Middle frontal gyrus (tissue), 1 donor: ENCODE measurements around the gene ZBED2.
"Not testable (repeated sequence)": the region's sequence is repeated elsewhere in the genome, so short reads cannot be mapped to it uniquely, and the experiment has no call there.

Source experiments
- DNase-seq: peaks from one replicate; pipeline ENCODE4 v3.0.0-alpha.2; 2015; ENCODE audit warnings: low spot score; ENCODE audit errors: extremely low spot score

The ZBED2 gene, protein sequence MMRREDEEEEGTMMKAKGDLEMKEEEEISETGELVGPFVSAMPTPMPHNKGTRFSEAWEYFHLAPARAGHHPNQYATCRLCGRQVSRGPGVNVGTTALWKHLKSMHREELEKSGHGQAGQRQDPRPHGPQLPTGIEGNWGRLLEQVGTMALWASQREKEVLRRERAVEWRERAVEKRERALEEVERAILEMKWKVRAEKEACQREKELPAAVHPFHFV

DNA sequence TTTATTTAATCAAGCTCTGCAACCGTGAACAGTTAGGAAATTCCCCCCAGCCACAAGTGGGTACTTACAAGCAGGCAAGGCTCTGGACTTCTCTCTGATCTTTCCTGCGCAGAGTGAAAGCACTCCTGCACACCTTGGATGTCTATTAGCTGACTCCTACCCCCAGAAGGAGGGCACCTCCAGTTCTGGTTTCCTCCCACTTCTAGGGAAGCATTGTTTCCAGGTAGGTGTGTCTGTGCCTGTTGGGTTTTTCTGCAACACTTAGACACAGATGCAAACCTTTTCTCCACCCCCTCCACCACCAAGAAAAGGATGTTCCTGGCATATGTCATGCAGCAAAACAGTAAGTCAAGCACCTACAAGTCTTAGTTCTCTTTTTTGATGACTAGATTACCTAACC, at the start of gene ZBED2:
ZBED2 (minus strand) TSS at position 115 of the 400 bp plus-strand sequence. CDS start 1,145 bp downstream, outside the sequence.
- no peak for DNase-seq

DNA sequence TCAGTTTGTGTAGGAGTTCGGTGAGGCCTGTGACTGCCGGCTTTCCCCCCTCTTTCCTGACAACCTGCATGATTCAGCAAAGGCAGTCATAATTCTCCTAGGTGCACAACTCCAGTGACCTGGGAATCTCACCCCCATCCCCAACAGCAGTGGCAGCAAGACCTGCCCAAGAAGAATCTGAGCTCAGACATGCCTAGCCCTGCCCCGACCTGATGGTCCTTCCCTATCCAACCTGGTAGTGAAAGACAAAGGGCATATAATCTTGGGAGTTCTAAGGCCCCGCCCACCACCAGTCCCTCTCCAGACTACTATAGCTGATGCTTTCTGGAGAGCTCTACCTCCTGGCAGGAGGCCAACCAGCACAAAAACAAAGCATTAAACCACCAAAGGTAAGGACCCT, 44.2 kb upstream of the ZBED2 start:
- DNase-seq, result no peak

DNA sequence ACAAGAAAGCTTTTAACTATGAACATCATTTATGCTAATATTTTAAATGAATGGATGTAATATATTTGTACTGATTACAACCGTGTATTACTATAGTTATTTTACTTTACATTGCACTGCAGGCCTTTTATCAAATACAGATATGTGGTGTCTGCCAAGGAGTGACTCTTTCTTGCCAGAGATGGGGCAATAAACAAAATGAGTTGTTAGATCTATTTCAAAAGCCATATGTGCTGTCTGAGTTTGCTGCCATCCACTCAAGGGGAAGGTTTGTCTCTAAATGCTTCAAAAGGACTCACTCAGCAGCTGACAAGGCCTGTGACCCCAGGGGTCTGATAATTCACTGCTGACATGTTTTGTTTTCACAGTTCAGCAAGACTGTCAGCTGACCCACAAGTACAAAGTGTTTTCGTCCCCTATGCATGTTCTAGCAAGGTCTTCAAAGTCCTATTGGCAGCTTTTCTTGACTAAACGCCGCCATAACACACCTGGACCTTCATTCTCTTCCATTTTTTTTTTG, 41.3 kb upstream of the ZBED2 start:
- no peak for DNase-seq

DNA sequence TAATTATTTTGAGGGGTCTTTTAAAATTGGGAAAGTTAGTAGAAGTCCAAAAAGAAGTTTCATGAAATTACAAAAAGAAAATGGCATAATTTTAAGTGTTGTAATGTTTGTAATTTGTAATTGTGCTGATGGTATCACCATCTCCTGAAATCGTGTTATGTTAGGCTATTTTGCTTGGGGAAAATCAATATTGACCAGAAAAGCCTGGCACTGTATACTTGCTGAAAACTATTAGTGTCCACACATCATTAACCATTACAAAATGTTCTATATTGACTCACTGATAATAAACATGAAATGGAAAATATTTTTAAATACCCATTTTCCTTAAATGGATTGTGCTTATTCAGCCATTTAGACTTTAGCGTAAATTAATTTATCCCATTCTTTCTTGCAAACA, 40.3 kb upstream of the ZBED2 start:
- no peak for DNase-seq

DNA sequence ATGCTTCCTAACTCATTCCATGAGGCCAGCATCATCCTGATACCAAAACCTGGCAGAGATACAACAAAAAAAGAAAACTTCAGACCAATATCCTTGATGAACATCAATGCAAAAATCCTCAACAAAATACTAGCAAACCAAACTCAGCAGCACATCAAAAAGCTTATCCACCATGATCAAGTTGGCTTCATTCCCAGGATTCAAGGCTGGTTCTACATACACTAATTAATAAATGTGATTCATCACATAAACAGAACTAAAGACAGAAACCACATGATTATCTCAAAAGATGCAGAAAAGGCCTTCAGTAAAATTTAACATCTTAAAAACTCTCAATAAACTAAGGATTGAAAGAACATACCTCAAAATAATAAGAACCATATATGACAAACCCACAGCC, 35.5 kb upstream of the ZBED2 start:
- not testable (repeated sequence) for DNase-seq

DNA sequence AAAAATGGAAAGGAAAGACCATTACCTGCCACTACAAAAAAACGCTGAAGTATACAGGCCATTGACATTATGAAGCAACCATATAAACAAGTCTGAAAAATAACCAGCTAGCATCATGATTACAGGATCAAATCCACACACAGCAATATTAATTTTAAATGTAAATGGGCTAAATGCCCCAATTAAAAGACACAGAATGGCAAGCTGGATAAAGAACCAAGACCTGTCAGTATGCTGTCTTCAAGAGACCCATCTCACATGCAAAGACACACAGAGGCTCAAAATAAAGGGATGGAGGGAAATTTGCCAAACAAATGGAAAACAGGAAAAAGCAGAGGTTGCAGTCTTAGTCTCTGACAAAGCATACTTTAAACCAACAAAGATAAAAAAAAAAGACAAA, 33.9 kb upstream of the ZBED2 start:
- not testable (repeated sequence) for DNase-seq

DNA sequence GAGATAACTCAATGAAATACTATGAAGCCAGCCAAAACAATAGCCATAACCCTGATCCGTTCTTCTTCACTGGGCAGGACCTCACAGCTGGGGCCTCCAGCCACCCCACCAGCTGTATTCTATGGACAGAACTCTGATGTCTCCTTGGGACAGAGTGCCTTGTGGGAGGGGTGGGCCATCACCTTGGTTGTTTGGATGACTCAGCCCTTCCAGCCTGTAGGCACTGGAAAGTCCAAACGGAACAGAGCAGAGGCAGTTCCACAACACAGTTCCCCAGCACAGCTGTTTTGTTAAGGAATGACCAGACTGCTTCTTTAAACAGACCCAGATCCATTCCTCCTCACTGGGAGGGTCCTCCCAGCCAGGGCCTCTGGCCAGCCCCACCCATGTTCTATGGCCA, 31.9 kb upstream of the ZBED2 start:
- DNase-seq, result no peak

DNA sequence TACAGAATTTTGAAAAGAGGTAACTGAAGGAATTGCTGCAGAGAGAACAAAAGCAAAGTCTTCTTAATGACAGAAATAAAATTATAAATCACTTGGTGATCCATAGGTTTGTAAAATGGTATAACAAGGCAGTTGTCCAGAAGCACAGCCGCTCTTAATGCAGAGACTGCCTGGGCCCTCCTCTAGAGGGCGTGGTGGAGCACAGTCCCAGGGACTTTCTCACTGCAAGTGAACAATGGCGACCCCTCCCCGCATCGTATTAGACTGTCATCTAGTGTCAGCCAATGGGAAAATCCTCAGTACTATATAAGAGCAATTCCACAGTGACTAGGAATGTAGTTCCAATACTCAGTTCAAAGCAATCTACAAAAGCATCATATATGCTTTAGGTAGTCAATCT, 26.4 kb upstream of the ZBED2 start:
- no peak for DNase-seq

DNA sequence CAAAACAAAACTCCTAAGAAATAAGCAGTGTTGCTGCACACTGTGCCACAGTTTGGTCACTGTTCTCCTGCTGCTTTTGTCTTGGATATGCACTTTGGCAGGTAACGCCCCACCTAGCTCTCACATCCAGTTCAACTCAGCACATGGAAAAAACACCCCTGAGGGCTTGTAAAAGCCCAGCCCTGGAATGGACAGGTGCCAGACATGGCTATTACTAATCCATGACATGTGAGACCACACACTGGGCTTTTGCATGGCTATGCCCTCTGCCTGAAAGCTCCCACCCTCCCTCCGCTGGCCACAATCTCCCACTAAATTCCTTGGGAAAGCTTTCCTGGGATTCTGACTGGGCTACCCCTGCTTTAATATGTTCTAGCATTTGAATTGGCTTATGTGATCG, 24.7 kb upstream of the ZBED2 start:
- DNase-seq, result no peak

DNA sequence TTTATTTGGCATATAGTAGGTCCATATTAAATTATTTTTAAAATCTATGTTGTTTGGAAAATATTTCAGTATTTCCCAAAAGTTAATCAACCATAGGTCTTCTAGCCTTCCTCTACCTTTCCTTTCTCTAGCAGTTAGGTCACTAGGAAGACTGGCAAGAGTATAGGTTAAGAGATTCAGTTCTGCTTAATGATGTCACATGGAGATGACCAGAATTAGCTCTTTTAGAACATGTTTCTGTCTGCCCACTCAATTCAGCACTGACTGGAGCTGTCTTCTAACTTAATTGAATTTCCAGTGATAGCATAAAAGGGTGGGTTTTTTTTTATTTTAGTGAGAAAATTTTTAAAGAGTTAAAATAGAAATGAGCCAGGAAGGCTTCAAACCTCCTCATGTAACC, 23.8 kb upstream of the ZBED2 start:
- no peak for DNase-seq

DNA sequence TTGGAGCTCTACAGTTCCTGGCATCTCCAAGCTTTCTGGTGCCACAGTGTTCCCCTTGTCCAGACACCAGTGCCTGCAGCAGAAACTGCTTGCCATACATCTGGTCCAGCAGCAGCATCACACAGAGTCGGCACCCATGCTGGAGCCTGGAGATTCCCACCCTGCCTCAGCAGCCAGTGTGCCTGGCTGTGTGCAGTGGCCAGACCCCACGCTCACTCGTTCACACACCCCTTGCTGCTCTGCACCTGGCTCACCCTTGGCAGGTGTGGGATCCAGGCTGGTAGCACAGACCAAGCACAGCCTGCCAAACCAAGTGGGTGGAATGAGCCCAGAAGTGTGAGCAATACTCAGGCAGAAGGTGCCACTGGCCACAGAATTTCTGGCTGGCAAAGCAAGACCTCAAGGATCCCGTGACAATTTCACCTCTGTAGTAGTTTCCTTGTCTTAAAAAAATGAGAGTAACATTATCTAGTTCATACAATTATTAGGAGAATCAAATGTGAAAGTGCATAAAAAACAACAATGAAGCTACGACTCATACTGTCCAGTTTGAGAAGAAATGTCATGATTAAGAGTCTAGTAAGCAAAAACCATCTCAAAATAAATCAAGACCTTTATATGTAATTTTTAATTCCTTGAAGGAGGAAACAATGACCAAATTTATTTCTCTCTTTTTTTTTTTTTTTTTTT, 22.9 kb upstream of the ZBED2 start:
- no peak for DNase-seq

DNA sequence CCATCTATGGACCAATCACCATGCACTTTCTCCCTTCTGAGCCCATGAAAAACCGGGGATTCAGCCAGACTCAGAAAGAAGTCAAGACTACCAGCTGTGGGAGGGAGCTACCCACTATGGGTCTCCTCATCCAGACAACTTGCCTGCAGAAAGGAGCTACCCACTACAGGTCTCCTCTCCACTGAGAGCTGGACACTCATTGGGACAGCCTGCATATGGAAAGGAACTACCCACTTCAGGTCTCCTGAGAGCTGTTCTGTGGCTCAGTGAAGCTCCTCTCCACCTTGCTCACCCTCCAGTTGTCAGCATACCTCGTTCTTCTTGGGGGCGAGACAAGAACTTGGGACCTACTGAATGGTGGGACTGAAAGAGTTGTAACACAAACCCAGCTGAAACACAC, 22.3 kb upstream of the ZBED2 start:
- DNase-seq, result no peak

DNA sequence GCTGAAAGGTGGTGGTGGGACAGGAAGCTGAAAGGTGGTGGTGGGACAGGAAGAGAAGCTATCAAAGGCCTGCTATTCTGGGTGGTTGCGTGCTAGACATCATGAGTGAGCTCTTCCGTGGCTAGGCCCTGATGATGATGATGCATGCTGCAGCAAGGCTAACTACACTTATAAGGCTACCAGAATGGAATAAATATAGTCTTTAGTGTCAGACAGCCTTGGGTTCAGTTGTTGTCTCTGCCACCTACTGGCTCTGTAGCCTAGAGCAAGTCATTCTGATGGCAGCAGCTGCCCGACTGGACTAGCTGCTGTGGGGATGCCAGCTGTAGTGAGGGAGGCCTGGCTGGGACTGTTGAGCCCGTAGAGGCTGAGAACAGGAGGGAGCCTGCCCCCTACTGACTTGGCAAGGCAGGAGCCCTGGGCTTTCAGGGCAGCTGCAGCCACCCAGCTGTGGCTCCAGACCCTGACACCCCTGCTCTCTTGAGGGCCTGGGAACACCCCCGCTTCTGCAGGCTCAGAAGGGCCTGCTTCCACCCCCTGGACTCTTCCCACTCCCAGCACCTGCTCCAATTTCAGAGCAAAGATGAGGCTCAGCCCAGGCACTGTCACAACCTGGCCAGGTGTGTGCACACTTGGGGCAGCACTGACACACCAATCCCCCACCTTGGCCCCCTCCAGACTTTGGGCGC, 21.4 kb upstream of the ZBED2 start:
- no peak for DNase-seq

DNA sequence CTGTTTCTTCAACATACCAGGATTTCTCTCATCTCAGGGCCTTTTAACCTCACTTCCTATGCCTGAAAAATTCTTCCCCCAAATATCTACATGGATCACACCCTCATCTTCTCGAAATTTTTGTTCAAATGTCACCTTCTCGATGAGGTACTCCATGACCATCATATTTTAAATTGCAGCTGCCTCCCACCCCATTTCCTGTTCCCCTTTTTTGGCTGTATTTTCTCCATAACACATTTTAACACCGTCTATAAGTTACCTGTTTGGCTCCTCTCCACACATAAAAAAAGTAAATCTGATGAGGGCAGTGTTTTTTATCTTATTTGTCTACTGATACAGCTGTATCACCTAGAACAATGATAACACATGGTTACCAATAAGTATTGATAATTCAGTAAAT, 20.7 kb upstream of the ZBED2 start:
- DNase-seq, result no peak

DNA sequence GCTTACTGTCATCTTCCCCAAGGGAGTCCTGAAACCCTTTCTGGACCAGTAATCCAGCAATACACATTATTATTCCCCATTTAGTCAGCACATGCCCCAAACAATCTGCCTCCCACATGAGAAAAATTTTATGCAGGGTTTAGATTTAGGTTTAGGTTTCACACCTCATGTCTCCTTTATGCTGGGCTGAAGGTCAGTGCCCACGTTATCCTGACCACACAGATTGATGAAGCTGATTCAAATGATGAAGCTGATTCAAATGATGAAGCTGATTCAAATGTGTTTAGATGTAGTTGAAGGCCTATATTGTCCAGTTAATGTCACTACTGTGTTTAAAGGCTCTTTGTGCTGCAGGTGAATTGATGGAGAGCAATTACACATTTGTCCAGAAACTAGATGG, 18.1 kb upstream of the ZBED2 start:
- DNase-seq, result no peak

DNA sequence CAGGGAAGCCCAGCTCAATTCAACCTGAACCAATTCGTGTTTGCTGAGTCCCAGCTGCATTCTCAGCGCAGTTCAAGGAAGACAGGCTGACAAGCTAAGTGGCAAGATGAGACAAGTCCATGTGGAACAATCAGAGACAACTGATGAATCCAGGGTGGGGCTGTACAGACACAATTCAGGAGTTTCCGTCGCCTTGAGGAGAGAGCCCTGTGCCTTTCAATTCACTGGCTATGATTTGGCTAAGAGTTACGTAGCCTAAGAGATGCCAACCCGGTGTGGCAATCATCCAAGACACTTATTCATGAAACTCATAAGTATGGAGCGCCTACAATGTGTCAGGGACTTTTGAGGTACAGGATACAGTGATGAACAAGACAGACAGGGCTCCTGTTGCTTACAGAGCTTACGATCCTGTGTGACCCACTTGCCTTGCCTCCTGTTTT, 15.5 kb upstream of the ZBED2 start:
- no peak for DNase-seq

DNA sequence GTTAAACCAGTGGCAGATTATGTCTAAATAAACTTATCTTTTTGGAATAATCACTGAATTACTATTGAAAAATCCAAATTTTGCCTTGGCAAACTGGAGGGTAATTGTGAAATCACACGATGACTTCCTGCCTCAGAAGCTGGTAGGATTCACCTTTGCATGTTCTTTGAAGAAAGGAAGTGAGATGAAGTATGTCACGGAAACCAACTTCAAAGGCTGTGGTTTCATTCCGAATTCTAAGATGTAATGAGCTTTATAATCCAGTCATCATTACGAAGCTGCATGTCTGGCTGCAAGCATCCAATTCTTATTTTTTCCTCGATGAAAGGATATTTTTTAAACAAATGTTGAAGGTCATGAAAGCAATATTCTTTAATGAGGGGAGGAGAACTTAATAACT, 15.0 kb upstream of the ZBED2 start:
- no peak for DNase-seq

DNA sequence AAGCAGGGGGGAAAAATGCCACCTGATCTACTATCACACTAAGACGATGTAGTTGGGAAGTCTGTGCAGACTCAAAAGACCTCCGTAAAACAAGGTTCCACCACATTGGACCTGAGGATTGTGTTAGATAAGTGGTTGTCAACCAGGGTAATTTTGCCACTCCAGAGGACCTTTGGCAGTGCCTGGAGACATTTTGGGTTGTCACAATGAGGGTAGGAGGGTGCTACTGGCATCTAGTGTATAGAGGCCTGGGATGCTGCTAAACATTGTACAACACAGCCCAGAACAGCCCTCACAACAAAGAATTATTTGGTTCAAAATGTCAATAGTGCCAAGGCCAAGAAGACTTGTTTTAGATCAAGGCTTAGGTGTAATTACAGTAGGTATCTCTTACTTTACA, 14.6 kb upstream of the ZBED2 start:
- no peak for DNase-seq

DNA sequence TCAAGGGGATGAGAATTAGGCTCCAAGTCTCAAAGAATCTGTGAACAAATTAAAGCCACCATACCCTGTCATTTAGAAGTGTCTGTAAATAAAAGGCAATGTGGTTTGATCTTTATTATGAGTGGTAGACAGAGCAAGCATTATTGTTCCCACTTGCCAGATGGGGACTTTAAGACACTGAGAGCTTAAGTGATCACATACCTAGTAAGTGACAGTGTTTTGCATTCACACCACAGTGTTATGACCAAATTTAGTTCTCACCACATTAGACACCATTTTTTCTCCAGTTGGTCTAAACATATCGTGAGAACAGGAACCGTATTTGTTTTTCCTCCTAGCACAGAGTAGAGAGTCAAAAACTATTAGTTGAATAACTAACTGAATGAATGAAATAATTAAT, 13.2 kb upstream of the ZBED2 start:
- no peak for DNase-seq

DNA sequence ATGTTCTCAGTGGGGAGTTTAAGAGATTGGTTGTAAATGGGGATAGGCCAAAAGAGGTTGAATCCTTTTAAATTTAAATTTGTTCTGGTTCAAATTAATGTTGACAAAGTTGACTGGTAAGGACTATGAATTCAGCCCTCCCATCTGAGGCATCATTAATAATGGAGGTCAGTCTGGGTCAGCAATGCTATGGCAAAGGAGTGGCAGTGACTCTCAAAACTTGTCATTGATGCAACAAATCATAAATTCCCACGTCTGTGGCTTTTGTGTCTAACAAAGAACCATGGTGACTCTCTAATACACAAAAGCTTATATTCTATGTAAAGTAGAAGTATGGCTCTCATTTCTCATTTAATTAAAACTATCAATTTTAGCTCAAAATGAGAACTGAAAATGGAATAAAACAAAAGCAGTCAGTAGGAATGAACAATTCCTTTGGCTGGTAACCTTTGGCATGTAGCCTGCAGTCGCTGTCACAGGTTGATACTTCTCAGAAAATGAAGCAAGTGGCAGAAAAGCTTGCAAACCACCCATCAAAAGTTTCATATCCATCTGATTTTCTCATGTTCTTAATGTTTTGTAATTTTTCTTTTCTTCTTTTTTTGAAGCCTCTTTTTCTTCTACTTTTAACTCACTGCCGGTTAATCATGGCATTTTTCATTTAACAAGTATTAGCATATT, 12.2 kb upstream of the ZBED2 start:
- no peak for DNase-seq

DNA sequence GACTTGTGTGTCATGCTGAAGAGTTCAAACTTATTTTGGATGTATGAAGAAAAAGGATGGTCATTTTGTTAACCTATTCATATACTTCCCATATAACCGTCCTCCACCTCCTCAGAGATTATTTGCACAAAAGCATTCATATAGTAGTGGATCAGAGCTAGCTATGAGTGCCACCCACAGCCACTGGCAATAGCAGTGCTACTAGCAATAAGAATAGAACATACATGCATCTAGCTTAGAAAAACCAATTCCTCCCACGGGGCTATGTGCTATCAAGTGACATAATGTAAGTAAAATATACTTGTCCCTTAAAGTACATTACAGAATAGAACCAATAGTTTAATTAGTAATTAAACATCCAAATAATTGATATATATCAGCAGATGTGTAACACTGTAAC, 10.3 kb upstream of the ZBED2 start:
- no peak for DNase-seq

DNA sequence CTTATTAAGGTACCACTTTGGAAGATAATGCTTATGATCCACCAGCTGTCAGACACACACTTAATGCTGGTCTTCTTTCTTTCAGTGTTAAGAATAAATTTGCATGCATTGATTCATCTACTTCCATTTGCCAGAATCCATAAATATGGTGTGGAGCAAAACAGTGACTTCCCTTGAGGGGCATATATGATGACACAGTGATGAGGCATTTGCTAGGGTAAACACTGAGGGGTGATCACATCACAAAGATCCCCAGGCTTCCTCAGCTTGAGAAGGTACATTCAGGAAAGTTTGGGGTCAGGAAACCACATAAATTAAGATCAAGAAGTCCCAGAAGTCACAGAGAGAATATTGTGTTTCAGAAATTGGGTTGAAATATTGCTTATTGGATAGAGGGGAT, 9.9 kb upstream of the ZBED2 start:
- DNase-seq, result no peak
